K562 (cell line): Measurements from ENCODE around the gene ARID3B. TPM values are rescaled to one million over a fixed set of nuclear protein-coding genes. Genes with fewer than 3 reads are reported as not detected.
A peak's percentile ranks its signal among the peaks of the same experiment; 100 is the strongest.

Source experiments
- ASH1L ChIP-seq: fragments of 450-650 bp; IDR thresholded peaks from 2 replicates; pipeline ENCODE4 v1.6.1; 2018; ENCODE audit warnings: borderline replicate concordance, mild to moderate bottlenecking, low read depth; ENCODE audit not compliant: partially characterized antibody
- ETS2 ChIP-seq: IDR thresholded peaks from 2 replicates; pipeline ENCODE4 v1.6.1; 2016; ENCODE audit warnings: borderline replicate concordance, missing genetic modification characterization, mild to moderate bottlenecking, moderate library complexity, missing compliant biosample characterization; ENCODE audit not compliant: poor library complexity, severe bottlenecking
- HNRNPLL ChIP-seq: fragments of 200-400 bp; formaldehyde crosslinking; IDR thresholded peaks from 2 replicates; pipeline ENCODE4 v1.6.1; 2017; ENCODE audit warnings: low read length, low read depth, mild to moderate bottlenecking; ENCODE audit not compliant: poor library complexity, severe bottlenecking
- MAZ ChIP-seq, 2 experiments: fragments of 450-650 bp in 1 of 2; sonication (generic) in 1 of 2; formaldehyde crosslinking; IDR thresholded peaks in 1 of 2; conservative IDR thresholded peaks in 1 of 2; 2 replicates each; pipeline versions ENCODE4 v1.4.0 to v1.5.0; 2020; ENCODE audit warnings: mild to moderate bottlenecking in 1 of 2, missing genetic modification reagents in 1 of 2
- MBD2 ChIP-seq: sonication (generic); IDR thresholded peaks from 2 replicates; pipeline ENCODE4 v1.6.1; 2016; ENCODE audit warnings: low read depth, borderline replicate concordance
- PHF20 ChIP-seq: fragments of 450-650 bp; IDR thresholded peaks from 2 replicates; pipeline ENCODE4 v1.6.1; 2018; ENCODE audit not compliant: partially characterized antibody
- ZNF239 ChIP-seq: fragments of 250-450 bp; sonication (Bioruptor Pico); IDR thresholded peaks from 2 replicates; pipeline ENCODE4 v1.4.0; 2020; ENCODE audit warnings: mild to moderate bottlenecking
- ZNF778 ChIP-seq: fragments of 450-650 bp; formaldehyde crosslinking; IDR thresholded peaks from 2 replicates; pipeline ENCODE4 v1.4.0; 2020; ENCODE audit warnings: mild to moderate bottlenecking, moderate library complexity
- ZNF785 ChIP-seq: fragments of 250-450 bp; sonication (Bioruptor Pico); IDR thresholded peaks from 2 replicates; pipeline ENCODE4 v1.4.0; 2020; ENCODE audit warnings: mild to moderate bottlenecking
- polyA plus RNA-seq, 8 experiments: library from polyadenylated mRNA; depleted of rRNA in 4 of 8; stranded (reverse) in 5 of 8; unstranded in 3 of 8; fragments of >200 nt; fragmentation: Nextera tagmentation in 2 of 8; fragmentation: Illumina TruSeq in 1 of 8; extraction: Ambion mirVana in 2 of 8; extraction: Trizol in 1 of 8; gene quantifications; 2 replicates each; pipeline versions ENCODE4 v1.2.1 to v1.2.3, GENCODE V29; 2011 to 2014; ENCODE audit warnings: inconsistent platforms in 1 of 8, missing spikeins in 1 of 8
- total RNA-seq, 7 experiments: library from RNA; depleted of rRNA in 6 of 7; stranded (reverse); fragments of >200 nt in 6 of 7; fragmentation: Illumina TruSeq in 2 of 7; extraction: Trizol in 2 of 7; gene quantifications; 2 replicates each; pipeline versions ENCODE4 v1.2.1 to v1.2.3, GENCODE V29; 2011 to 2021; ENCODE audit warnings: low replicate concordance in 1 of 7
- TF ChIP-seq, protein P1 (sequence below): fragments of 200-800 bp; sonication (Bioruptor generic); IDR thresholded peaks from 2 replicates; pipeline ENCODE4 v1.6.1; 2016; ENCODE audit warnings: missing genetic modification characterization, missing compliant biosample characterization
- TF ChIP-seq, protein P2 (sequence below), 2 experiments: fragments of 450-650 bp in 1 of 2; sonication (generic) in 1 of 2; formaldehyde crosslinking in 1 of 2; IDR thresholded peaks; 2 replicates each; pipeline versions ENCODE4 v1.7.1 to v1.9.0; 2016 to 2022; ENCODE audit warnings: inconsistent platforms in 1 of 2, mild to moderate bottlenecking in 1 of 2, missing genetic modification reagents in 1 of 2

The ARID3B gene
- total and polyA plus RNA-seq, 9 of the 15 experiments (the other 6 are each of a cell fraction or from before 2014, with no cell fraction given), result 0.32 to 15.1 (median 7.1) TPM

DNA sequence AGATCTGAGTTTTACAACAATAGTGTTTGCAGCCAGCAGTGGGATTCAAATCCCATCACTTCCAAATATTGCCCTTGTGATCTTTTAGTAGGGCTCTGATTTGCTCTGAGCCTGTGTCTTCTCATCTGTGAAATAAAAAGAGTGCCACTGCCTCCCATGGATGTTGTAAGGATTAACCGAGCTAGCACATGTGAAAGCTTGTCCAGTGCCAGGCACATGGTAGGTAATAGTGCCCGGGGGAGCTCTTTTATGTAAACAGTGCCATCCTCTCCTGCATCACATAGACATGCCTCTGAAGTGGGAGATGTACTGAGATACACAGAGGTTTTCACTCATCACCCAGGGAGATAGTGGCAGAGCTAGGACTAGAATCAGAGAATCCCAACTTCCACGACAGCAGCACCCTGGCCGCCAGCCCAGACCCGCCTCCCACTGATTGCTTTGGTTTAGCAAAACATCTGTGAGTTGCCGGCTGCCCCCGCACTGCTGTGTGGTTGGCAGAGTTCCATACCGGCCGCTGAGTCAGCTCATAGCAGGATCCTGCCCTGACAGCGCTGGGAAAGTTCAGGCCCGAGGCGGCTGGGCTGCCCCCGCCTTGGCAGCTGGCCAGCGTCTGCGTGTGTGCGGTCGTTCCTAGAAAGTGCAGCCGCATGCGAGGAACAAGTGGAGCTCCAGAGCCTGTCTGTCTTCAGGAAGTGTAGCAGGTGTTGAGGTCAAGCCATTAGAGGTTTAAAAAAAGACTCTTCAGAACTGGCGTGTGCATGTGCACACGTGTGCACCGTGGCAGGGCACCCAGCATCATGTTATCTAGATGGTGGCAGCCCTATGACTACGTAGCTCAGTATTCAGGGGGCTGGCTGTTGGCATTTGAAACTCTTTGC is 5.0 kb downstream of the ARID3B start (continued):
- TF ChIP-seq ETS2 (tag), result no peak
- TF ChIP-seq PHF20, result peak; percentile 75
- TF ChIP-seq, protein P1, sequence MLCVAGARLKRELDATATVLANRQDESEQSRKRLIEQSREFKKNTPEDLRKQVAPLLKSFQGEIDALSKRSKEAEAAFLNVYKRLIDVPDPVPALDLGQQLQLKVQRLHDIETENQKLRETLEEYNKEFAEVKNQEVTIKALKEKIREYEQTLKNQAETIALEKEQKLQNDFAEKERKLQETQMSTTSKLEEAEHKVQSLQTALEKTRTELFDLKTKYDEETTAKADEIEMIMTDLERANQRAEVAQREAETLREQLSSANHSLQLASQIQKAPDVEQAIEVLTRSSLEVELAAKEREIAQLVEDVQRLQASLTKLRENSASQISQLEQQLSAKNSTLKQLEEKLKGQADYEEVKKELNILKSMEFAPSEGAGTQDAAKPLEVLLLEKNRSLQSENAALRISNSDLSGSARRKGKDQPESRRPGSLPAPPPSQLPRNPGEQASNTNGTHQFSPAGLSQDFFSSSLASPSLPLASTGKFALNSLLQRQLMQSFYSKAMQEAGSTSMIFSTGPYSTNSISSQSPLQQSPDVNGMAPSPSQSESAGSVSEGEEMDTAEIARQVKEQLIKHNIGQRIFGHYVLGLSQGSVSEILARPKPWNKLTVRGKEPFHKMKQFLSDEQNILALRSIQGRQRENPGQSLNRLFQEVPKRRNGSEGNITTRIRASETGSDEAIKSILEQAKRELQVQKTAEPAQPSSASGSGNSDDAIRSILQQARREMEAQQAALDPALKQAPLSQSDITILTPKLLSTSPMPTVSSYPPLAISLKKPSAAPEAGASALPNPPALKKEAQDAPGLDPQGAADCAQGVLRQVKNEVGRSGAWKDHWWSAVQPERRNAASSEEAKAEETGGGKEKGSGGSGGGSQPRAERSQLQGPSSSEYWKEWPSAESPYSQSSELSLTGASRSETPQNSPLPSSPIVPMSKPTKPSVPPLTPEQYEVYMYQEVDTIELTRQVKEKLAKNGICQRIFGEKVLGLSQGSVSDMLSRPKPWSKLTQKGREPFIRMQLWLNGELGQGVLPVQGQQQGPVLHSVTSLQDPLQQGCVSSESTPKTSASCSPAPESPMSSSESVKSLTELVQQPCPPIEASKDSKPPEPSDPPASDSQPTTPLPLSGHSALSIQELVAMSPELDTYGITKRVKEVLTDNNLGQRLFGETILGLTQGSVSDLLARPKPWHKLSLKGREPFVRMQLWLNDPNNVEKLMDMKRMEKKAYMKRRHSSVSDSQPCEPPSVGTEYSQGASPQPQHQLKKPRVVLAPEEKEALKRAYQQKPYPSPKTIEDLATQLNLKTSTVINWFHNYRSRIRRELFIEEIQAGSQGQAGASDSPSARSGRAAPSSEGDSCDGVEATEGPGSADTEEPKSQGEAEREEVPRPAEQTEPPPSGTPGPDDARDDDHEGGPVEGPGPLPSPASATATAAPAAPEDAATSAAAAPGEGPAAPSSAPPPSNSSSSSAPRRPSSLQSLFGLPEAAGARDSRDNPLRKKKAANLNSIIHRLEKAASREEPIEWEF (CRISPR knock-in tag), result peak; percentile 84
- TF ChIP-seq, protein P2, sequence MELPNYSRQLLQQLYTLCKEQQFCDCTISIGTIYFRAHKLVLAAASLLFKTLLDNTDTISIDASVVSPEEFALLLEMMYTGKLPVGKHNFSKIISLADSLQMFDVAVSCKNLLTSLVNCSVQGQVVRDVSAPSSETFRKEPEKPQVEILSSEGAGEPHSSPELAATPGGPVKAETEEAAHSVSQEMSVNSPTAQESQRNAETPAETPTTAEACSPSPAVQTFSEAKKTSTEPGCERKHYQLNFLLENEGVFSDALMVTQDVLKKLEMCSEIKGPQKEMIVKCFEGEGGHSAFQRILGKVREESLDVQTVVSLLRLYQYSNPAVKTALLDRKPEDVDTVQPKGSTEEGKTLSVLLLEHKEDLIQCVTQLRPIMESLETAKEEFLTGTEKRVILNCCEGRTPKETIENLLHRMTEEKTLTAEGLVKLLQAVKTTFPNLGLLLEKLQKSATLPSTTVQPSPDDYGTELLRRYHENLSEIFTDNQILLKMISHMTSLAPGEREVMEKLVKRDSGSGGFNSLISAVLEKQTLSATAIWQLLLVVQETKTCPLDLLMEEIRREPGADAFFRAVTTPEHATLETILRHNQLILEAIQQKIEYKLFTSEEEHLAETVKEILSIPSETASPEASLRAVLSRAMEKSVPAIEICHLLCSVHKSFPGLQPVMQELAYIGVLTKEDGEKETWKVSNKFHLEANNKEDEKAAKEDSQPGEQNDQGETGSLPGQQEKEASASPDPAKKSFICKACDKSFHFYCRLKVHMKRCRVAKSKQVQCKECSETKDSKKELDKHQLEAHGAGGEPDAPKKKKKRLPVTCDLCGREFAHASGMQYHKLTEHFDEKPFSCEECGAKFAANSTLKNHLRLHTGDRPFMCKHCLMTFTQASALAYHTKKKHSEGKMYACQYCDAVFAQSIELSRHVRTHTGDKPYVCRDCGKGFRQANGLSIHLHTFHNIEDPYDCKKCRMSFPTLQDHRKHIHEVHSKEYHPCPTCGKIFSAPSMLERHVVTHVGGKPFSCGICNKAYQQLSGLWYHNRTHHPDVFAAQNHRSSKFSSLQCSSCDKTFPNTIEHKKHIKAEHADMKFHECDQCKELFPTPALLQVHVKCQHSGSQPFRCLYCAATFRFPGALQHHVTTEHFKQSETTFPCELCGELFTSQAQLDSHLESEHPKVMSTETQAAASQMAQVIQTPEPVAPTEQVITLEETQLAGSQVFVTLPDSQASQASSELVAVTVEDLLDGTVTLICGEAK (IDR thresholded peaks at IDR 0.05), result 0 out of 2 replicates have a peak, but pooled peaks have one; percentile 10
- TF ChIP-seq, protein P2 (CRISPR knock-in tag; IDR thresholded peaks at IDR 0.05), result no peak
- TF ChIP-seq ZNF778 (CRISPR knock-in tag), result no peak
- no peak for TF ChIP-seq HNRNPLL
- peak; percentile 90 for TF ChIP-seq MBD2
- no peak for TF ChIP-seq ASH1L
- TF ChIP-seq ZNF785 (CRISPR knock-in tag), result no peak
- peak; percentile 94 to 96 for TF ChIP-seq MAZ (CRISPR knock-in tag; conservative IDR thresholded peaks at IDR 0.05 in 1 of 2, IDR thresholded peaks at IDR 0.05 in 1 of 2)
- TF ChIP-seq ZNF239, result peak; percentile 19; the same call in 1 of the 2 replicates
